ENCODE measurements around the gene APH1A. TPM values are rescaled to one million over a fixed set of nuclear protein-coding genes. Genes with fewer than 3 reads are reported as not detected.
"Not testable (repeated sequence)": the region's sequence is repeated elsewhere in the genome, so short reads cannot be mapped to it uniquely, and the experiment has no call there.

APH1A gene
- total and polyA plus RNA-seq, 10 of the 15 experiments (the other 5 are each of a cell fraction or from before 2014, with no cell fraction given), result 6.7 to 130 (median 87.7) TPM

GRCh38 chr1:150309758-150310508, 41.1 kb upstream of the APH1A start:
- in situ Hi-C loops (cut with MboI), result no loop called here
- Histone ChIP-seq H3K9ac (ENCODE audit: control insufficient read depth, insufficient read depth, low read length) (no peak overlapping the region), H3K79me2 (ENCODE audit: control insufficient read depth, insufficient read depth, low read length) (no peaks in the 10 kb centered on the region), H3K4me3 (no peak overlapping the region), H4K20me1 (ENCODE audit: control insufficient read depth, insufficient read depth) (no peaks in the 10 kb centered on the region), H3K27ac (ENCODE audit: control insufficient read depth, insufficient read depth) (no peak overlapping the region), H3K36me3 (ENCODE audit: control insufficient read depth in 2 of 2, insufficient read depth in 2 of 2, low read length in 1 of 2) (no peaks in the 10 kb centered on the region; a peak in 1 of 4 replicates), H3K4me2 (ENCODE audit: control insufficient read depth, insufficient read depth) (no peak overlapping the region), H3K27me3 (replicated peaks in 1 of 2; ENCODE audit: control insufficient read depth in 2 of 2, insufficient read depth in 2 of 2, low read length in 1 of 2) (no peaks in the 10 kb centered on the region), H3K9me3 (replicated peaks; ENCODE audit: control insufficient read depth, insufficient read depth, low read length) (no peaks in the 10 kb centered on the region), H2AFZ (ENCODE audit: control insufficient read depth, low read depth, low read length) (no peak overlapping the region), H3K4me1 (ENCODE audit: control insufficient read depth, insufficient read depth, low read length) (no peaks in the 10 kb centered on the region)
- DNase-seq (ENCODE audit: low read depth, low spot score) (no peak), FAIRE-seq (no peak), ATAC-seq (no peak)
- BruUV-seq (replicated peaks), result no TSS peak
- SMC1A ChIA-PET (ENCODE audit: uncharacterized antibody, unreplicated experiment), result no interaction called here
- WGBS (ENCODE audit: insufficient coverage, insufficient replicate concordance, low lambda C conversion rate, missing lambda C conversion rate), result 86% methylated on average over 10 of the region's 10 CpGs
- TF ChIP-seq RAD21 (IDR thresholded peaks at IDR 0.05; ENCODE audit: insufficient read depth, low read depth, low read length) (no peak), E2F4 (IDR thresholded peaks at IDR 0.05; ENCODE audit: low read depth, low read length) (no peak), ATF3 (IDR thresholded peaks at IDR 0.05; ENCODE audit: borderline replicate concordance, extremely low read depth, low read depth, low read length) (no peak), JUND (IDR thresholded peaks at IDR 0.05; ENCODE audit: low read depth, low read length) (no peak), IRF3 (IDR thresholded peaks at IDR 0.05) (no peak), RELA (IDR thresholded peaks at IDR 0.05; ENCODE audit: borderline replicate concordance, partially characterized antibody) (no peak), KDM1A (IDR thresholded peaks at IDR 0.05; ENCODE audit: borderline replicate concordance) (no peak)
- TF ChIP-seq, protein P1, sequence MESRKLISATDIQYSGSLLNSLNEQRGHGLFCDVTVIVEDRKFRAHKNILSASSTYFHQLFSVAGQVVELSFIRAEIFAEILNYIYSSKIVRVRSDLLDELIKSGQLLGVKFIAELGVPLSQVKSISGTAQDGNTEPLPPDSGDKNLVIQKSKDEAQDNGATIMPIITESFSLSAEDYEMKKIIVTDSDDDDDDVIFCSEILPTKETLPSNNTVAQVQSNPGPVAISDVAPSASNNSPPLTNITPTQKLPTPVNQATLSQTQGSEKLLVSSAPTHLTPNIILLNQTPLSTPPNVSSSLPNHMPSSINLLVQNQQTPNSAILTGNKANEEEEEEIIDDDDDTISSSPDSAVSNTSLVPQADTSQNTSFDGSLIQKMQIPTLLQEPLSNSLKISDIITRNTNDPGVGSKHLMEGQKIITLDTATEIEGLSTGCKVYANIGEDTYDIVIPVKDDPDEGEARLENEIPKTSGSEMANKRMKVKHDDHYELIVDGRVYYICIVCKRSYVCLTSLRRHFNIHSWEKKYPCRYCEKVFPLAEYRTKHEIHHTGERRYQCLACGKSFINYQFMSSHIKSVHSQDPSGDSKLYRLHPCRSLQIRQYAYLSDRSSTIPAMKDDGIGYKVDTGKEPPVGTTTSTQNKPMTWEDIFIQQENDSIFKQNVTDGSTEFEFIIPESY (IDR thresholded peaks at IDR 0.05), result no peak
- CTCF ChIA-PET, result interaction anchor here (0.6 kb wide), 1 partner anchor 314 kb away, joined by 3 read pairs; no protein-coding TSS in a partner anchor
- POLR2A ChIA-PET, result no interaction called here
- RAD21 ChIA-PET (ENCODE audit: unreplicated experiment), result no interaction called here
- intact Hi-C loops (cut with micrococcal nuclease; ENCODE audit: unreplicated experiment), result no loop called here

DNA sequence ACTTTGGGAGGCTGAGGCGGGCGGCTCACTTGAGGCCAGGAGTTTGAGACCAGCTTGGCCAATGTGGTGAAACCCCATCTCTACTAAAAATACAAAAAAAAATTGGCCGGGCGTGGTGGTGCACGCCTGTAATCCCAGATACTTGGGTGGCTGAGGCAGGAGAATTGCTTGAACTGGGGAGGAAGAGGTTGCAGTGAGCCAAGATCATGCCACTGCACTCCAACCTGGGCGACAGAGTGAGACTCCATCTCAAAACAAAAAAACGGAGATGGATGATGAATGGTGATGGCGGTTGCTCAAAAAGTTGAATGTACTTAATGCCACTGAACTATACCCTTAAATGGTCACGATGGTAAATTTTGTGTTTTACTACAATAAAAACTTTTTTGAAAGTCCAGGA, 39.8 kb upstream of the APH1A start:
- H3K36me3 ChIP-seq (ENCODE audit: control insufficient read depth in 2 of 2, insufficient read depth in 2 of 2, low read length in 1 of 2); in situ Hi-C loops (cut with MboI); H3K79me2 ChIP-seq (ENCODE audit: control insufficient read depth, insufficient read depth, low read length); CTCF ChIA-PET; intact Hi-C loops (cut with micrococcal nuclease; ENCODE audit: unreplicated experiment); RAD21 ChIA-PET (ENCODE audit: unreplicated experiment); SMC1A ChIA-PET (ENCODE audit: uncharacterized antibody, unreplicated experiment); POLR2A ChIA-PET; H3K4me2 ChIP-seq (ENCODE audit: control insufficient read depth, insufficient read depth); H3K27ac ChIP-seq (ENCODE audit: control insufficient read depth, insufficient read depth); H3K9ac ChIP-seq (ENCODE audit: control insufficient read depth, insufficient read depth, low read length); H3K4me3 ChIP-seq; H2AFZ ChIP-seq (ENCODE audit: control insufficient read depth, low read depth, low read length); BruUV-seq (replicated peaks); H3K9me3 ChIP-seq (replicated peaks; ENCODE audit: control insufficient read depth, insufficient read depth, low read length); DNase-seq (ENCODE audit: low read depth, low spot score); H3K27me3 ChIP-seq (replicated peaks in 1 of 2; ENCODE audit: control insufficient read depth in 2 of 2, insufficient read depth in 2 of 2, low read length in 1 of 2); FAIRE-seq; H4K20me1 ChIP-seq (ENCODE audit: control insufficient read depth, insufficient read depth); ATAC-seq; H3K4me1 ChIP-seq (ENCODE audit: control insufficient read depth, insufficient read depth, low read length): not testable (repeated sequence)
- 98% methylated on average over 6 of the region's 9 CpGs for WGBS (ENCODE audit: insufficient coverage, insufficient replicate concordance, low lambda C conversion rate, missing lambda C conversion rate)
